HepG2 (cell line): ENCODE measurements around the gene PEMT. TPM values are rescaled to one million over a fixed set of nuclear protein-coding genes. Genes with fewer than 3 reads are reported as not detected.

Source experiments
- ATAC-seq: fragments of 200-7000 bp; cut with Tn5 transposase; 3 replicates; pipeline ENCODE4 v1.9.1; 2020; ENCODE audit warnings: mild to moderate bottlenecking, moderate library complexity
- BruUV-seq: library from RNA; stranded (reverse); fragments of 400-500 nt; replicated peaks from 2 replicates; lab custom pipeline; 2021; lab: Mats Ljungman, UMichigan
- CTCF ChIA-PET: fragments of 300-600 bp; formaldehyde crosslinking; extraction: SDS; loops from one replicate; lab custom pipeline; 2021; ENCODE audit warnings: low total read pairs, inconsistent platforms, low intra/inter-chr PET ratio; lab: Yijun Ruan, JAX
- POLR2A ChIA-PET: fragments of 350-600 bp; sonication (Branson Sonifier 250); formaldehyde crosslinking; loops from one replicate; lab custom pipeline; 2020; ENCODE audit warnings: antibody characterized with exemption, inconsistent platforms; lab: Yijun Ruan, JAX
- DNase-seq: peaks from one replicate; pipeline ENCODE4 v3.0.0-alpha.2; 2015; ENCODE audit warnings: low spot score
- FAIRE-seq: peaks from 3 replicates; lab custom pipeline; 2011; peaks lifted over from hg19 to GRCh38; lab: Jason Lieb, UNC
- H2AFZ ChIP-seq: one replicate; pipeline ENCODE4 v1.6.1; 2011; ENCODE audit warnings: low read length, inconsistent platforms
- H3K27ac ChIP-seq: fragments of 300-600 bp; 3 replicates; pipeline ENCODE4 v1.8.0; 2011; ENCODE audit warnings: mixed run types, mild to moderate bottlenecking, mixed read lengths, low read length, inconsistent platforms; ENCODE audit not compliant: insufficient read depth; ENCODE audit errors: extremely low read length
- H3K27me3 ChIP-seq, 2 experiments: fragments of 200-600 bp in 1 of 2; 2 replicates in 1 of 2; 3 replicates in 1 of 2; pipeline versions ENCODE4 v1.6.0 to v1.8.0; 2011; ENCODE audit warnings: low read length in 2 of 2, mild to moderate bottlenecking in 2 of 2, moderate library complexity in 2 of 2, inconsistent platforms in 1 of 2; ENCODE audit not compliant: insufficient read depth in 2 of 2, control insufficient read depth in 1 of 2
- H3K36me3 ChIP-seq, 2 experiments: fragments of 200-600 bp in 1 of 2; replicated peaks in 1 of 2; 2 replicates in 1 of 2; 3 replicates in 1 of 2; pipeline versions ENCODE4 v1.5.1 to v1.8.0; 2011; ENCODE audit warnings: low read length in 2 of 2, inconsistent platforms in 1 of 2; ENCODE audit not compliant: insufficient read depth in 2 of 2, control insufficient read depth in 1 of 2
- H3K4me1 ChIP-seq: 2 replicates; pipeline ENCODE4 v1.5.1; 2012; ENCODE audit warnings: low read length, inconsistent platforms; ENCODE audit not compliant: insufficient read depth
- H3K4me2 ChIP-seq: 2 replicates; pipeline ENCODE4 v1.6.0; 2011; ENCODE audit warnings: low read depth, low read length, inconsistent platforms
- H3K4me3 ChIP-seq, 3 experiments: fragments of 200-600 bp in 1 of 3; sonication (generic), shearing (Covaris generic) in 1 of 3; replicated peaks in 1 of 3; 2 replicates each; pipeline ENCODE4 v1.5.1; 2011 to 2016; ENCODE audit warnings: low read length in 3 of 3, inconsistent platforms in 2 of 3, low read depth in 2 of 3, mild to moderate bottlenecking in 2 of 3, control low read depth in 1 of 3, mixed read lengths in 1 of 3; ENCODE audit not compliant: insufficient read depth in 1 of 3
- H3K79me2 ChIP-seq: one replicate; pipeline ENCODE4 v1.6.1; 2011; ENCODE audit warnings: low read length, inconsistent platforms; ENCODE audit not compliant: insufficient read depth
- H3K9ac ChIP-seq: 2 replicates; pipeline ENCODE4 v1.6.0; 2011; ENCODE audit warnings: mild to moderate bottlenecking, low read depth, low read length, inconsistent platforms; ENCODE audit not compliant: insufficient read depth
- H3K9me3 ChIP-seq: 2 replicates; pipeline ENCODE4 v1.5.1; 2012; ENCODE audit warnings: mild to moderate bottlenecking, low read length
- H4K20me1 ChIP-seq: 2 replicates; pipeline ENCODE4 v1.6.0; 2011; ENCODE audit warnings: inconsistent platforms, mild to moderate bottlenecking, low read length, moderate library complexity; ENCODE audit not compliant: insufficient read depth
- ASH2L ChIP-seq: fragments of 300-600, 200-600 bp; sonication (generic); IDR thresholded peaks from 2 replicates; pipeline ENCODE4 v1.7.0; 2017; ENCODE audit warnings: low read depth, mild to moderate bottlenecking, moderate library complexity, mixed read lengths, low read length; ENCODE audit not compliant: insufficient read length
- ATF3 ChIP-seq: sonication (generic); formaldehyde crosslinking; IDR thresholded peaks from 2 replicates; pipeline ENCODE4 v1.4.0; 2020; ENCODE audit warnings: missing genetic modification reagents
- ATF5 ChIP-seq: sonication (generic); formaldehyde crosslinking; IDR thresholded peaks from 2 replicates; pipeline ENCODE4 v1.4.0; 2020; ENCODE audit warnings: mild to moderate bottlenecking, low read depth, missing genetic modification reagents
- CSRNP1 ChIP-seq: sonication (generic); formaldehyde crosslinking; IDR thresholded peaks from 2 replicates; pipeline ENCODE4 v1.8.1; 2023; ENCODE audit warnings: mild to moderate bottlenecking, missing genetic modification reagents
- ELF4 ChIP-seq: sonication (generic); formaldehyde crosslinking; IDR thresholded peaks from 2 replicates; pipeline ENCODE4 v1.5.0; 2020; ENCODE audit warnings: missing genetic modification reagents, mild to moderate bottlenecking, moderate library complexity, borderline replicate concordance
- HOXA7 ChIP-seq: sonication (generic); formaldehyde crosslinking; IDR thresholded peaks from 2 replicates; pipeline ENCODE4 v1.8.1; 2022; ENCODE audit warnings: mild to moderate bottlenecking, missing genetic modification reagents, moderate library complexity
- IKZF1 ChIP-seq: fragments of 450-650 bp; IDR thresholded peaks from 2 replicates; pipeline ENCODE4 v1.7.1; 2016
- JDP2 ChIP-seq: sonication (generic); formaldehyde crosslinking; IDR thresholded peaks from 2 replicates; pipeline ENCODE4 v1.8.1; 2022; ENCODE audit warnings: missing genetic modification reagents, borderline replicate concordance
- MED13 ChIP-seq: sonication (generic); formaldehyde crosslinking; IDR thresholded peaks from 2 replicates; pipeline ENCODE4 v1.5.0; 2020; ENCODE audit warnings: missing genetic modification reagents
- MZF1 ChIP-seq: sonication (generic); formaldehyde crosslinking; IDR thresholded peaks from 2 replicates; pipeline ENCODE4 v1.8.1; 2023; ENCODE audit warnings: mild to moderate bottlenecking, missing genetic modification reagents, borderline replicate concordance
- NPAS2 ChIP-seq: sonication (generic); formaldehyde crosslinking; IDR thresholded peaks from 2 replicates; pipeline ENCODE4 v1.8.0; 2022; ENCODE audit warnings: mild to moderate bottlenecking, missing genetic modification reagents, borderline replicate concordance
- NR2F6 ChIP-seq, 2 experiments: IDR thresholded peaks; 2 replicates each; pipeline ENCODE4 v1.6.1; 2016; ENCODE audit warnings: antibody characterized with exemption in 1 of 2, mild to moderate bottlenecking in 1 of 2
- PBX2 ChIP-seq: IDR thresholded peaks from 2 replicates; pipeline ENCODE4 v1.6.1; 2016; ENCODE audit warnings: control low read depth
- RBAK ChIP-seq: sonication (generic); formaldehyde crosslinking; IDR thresholded peaks from 2 replicates; pipeline ENCODE4 v1.5.1; 2020; ENCODE audit warnings: mild to moderate bottlenecking, missing genetic modification reagents
- SAP130 ChIP-seq: IDR thresholded peaks from 2 replicates; pipeline ENCODE4 v1.6.1; 2016; ENCODE audit warnings: low read depth
- XRCC5 ChIP-seq: fragments of 200-400 bp; formaldehyde crosslinking; optimal IDR thresholded peaks from 2 replicates; pipeline ENCODE3; 2017; ENCODE audit warnings: mild to moderate bottlenecking, low read length
- ZFY ChIP-seq: sonication (generic); formaldehyde crosslinking; IDR thresholded peaks from 2 replicates; pipeline ENCODE4 v1.4.0; 2020; ENCODE audit warnings: missing genetic modification reagents
- ZNF317 ChIP-seq: sonication (generic); formaldehyde crosslinking; IDR thresholded peaks from 2 replicates; pipeline ENCODE4 v1.5.0; 2020; ENCODE audit warnings: mild to moderate bottlenecking, missing genetic modification reagents
- ZNF451 ChIP-seq: sonication (generic); formaldehyde crosslinking; IDR thresholded peaks from 2 replicates; pipeline ENCODE4 v1.5.0; 2020; ENCODE audit warnings: mild to moderate bottlenecking, missing genetic modification reagents
- ZNF567 ChIP-seq: sonication (generic); formaldehyde crosslinking; IDR thresholded peaks from 2 replicates; pipeline ENCODE4 v1.8.1; 2023; ENCODE audit warnings: mild to moderate bottlenecking, missing genetic modification reagents, borderline replicate concordance
- ZSCAN25 ChIP-seq: sonication (generic); formaldehyde crosslinking; IDR thresholded peaks from 2 replicates; pipeline ENCODE4 v1.8.0; 2022; ENCODE audit warnings: mild to moderate bottlenecking, missing genetic modification reagents
- WGBS: methylation state at CpG from one replicate; pipeline ENCODE4 v1.1.6; 2017; ENCODE audit warnings: low lambda C conversion rate; 5-methylcytosine and 5-hydroxymethylcytosine counted together
- in situ Hi-C: cut with HindIII; loops from 2 replicates; pipeline ENCODE4 v1.10.0; 2017; ENCODE audit warnings: low pct_unique_long_range_greater_than_20kb; ENCODE audit not compliant: extremely low pct_ligation_motif_present
- intact Hi-C: fragments of 100-400 bp; cut with micrococcal nuclease; formaldehyde crosslinking; loops from one replicate; pipeline ENCODE4 v1.10.0; 2022; ENCODE audit not compliant: unreplicated experiment
- polyA plus RNA-seq, 8 experiments: library from polyadenylated mRNA; depleted of rRNA in 3 of 8; stranded (reverse) in 7 of 8; unstranded in 1 of 8; fragments of >200 nt; fragmentation: Illumina TruSeq in 4 of 8; extraction: Trizol in 4 of 8; gene quantifications; 2 replicates each; pipeline versions ENCODE4 v1.2.1 to v1.2.3, GENCODE V29; 2011 to 2016; ENCODE audit warnings: low read depth in 4 of 8, missing spikeins in 1 of 8, mixed read lengths in 1 of 8; ENCODE audit not compliant: insufficient read depth in 1 of 8
- total RNA-seq, 5 experiments: library from RNA; depleted of rRNA; stranded (reverse); fragments of >200 nt; fragmentation: Illumina TruSeq; extraction: Trizol; gene quantifications; 2 replicates each; pipeline ENCODE4 v1.2.3, GENCODE V29; 2016; ENCODE audit warnings: low read depth in 1 of 5

PEMT gene
- total and polyA plus RNA-seq, 2 of the 13 experiments (the other 11 are each of a cell fraction or from before 2014, with no cell fraction given) = 31.7 to 43.6 TPM

GRCh38 chr17:17590141-17590751, 1.3 kb downstream of the PEMT start:
- H3K4me2 ChIP-seq = peak overlapping the region; percentile 95
- in situ Hi-C loops (no loop called here), intact Hi-C loops (loop anchor here (1.0 kb wide), 1 partner anchor 8 kb away; no protein-coding TSS in a partner anchor)
- H3K4me1 ChIP-seq = peaks cover 26% of the 10 kb centered on the region
- no peaks in the 10 kb centered on the region for H4K20me1 ChIP-seq
- peak overlapping the region; percentile 69 to 94 (median 94) for H3K4me3 ChIP-seq
- H3K9me3 ChIP-seq = no peaks in the 10 kb centered on the region
- FAIRE-seq (peak; percentile 15), ATAC-seq (no peak), DNase-seq (no peak)
- no peaks in the 10 kb centered on the region; a peak in 1 of 5 replicates for H3K36me3 ChIP-seq
- H2AFZ ChIP-seq = no peak overlapping the region
- no peaks in the 10 kb centered on the region; a peak in 1 of 5 replicates for H3K27me3 ChIP-seq
- WGBS = 6% methylated on average over 11 of the region's 11 CpGs
- no TSS peak for BruUV-seq
- POLR2A ChIA-PET = interaction anchor here (1.3 to 4.3 kb wide), 7 partner anchors 9 to 246 kb away, joined by 3 to 49 read pairs (median 5); partner anchors contain the start of genes RASD1 and SREBF1
- H3K79me2 ChIP-seq = peaks cover 13% of the 10 kb centered on the region
- H3K27ac ChIP-seq = peak overlapping the region; percentile 89
- H3K9ac ChIP-seq = peak overlapping the region; percentile 76
- 0 out of 2 replicates have a peak, but pooled peaks have one; percentile 20 for TF ChIP-seq ATF5 (CRISPR knock-in tag)
- TF ChIP-seq NPAS2 (CRISPR knock-in tag) = no peak
- TF ChIP-seq ZFY (CRISPR knock-in tag) = peak; percentile 17; the same call in 1 of the 2 replicates
- no peak for TF ChIP-seq XRCC5
- TF ChIP-seq ZNF451 = no peak
- no peak for TF ChIP-seq ATF3
- no peak for TF ChIP-seq ELF4
- no peak for TF ChIP-seq ZNF567 (CRISPR knock-in tag)
- no peak for TF ChIP-seq NR2F6 (IDR thresholded peaks at IDR 0.05)
- TF ChIP-seq NR2F6 (CRISPR knock-in tag; IDR thresholded peaks at IDR 0.05) = peak; percentile 20; the same call in 1 of the 2 replicates
- TF ChIP-seq CSRNP1 (CRISPR knock-in tag) = no peak
- TF ChIP-seq ZSCAN25 (CRISPR knock-in tag) = no peak
- no peak for TF ChIP-seq MED13
- no peak for TF ChIP-seq RBAK (CRISPR knock-in tag)
- no peak for TF ChIP-seq MZF1 (CRISPR knock-in tag)
- TF ChIP-seq IKZF1 = no peak
- TF ChIP-seq ASH2L = no peak
- no peak for TF ChIP-seq JDP2 (CRISPR knock-in tag)
- TF ChIP-seq SAP130 (CRISPR knock-in tag) = peak; percentile 21; the same call in 1 of the 2 replicates
- 0 out of 2 replicates have a peak, but pooled peaks have one; percentile 13 for TF ChIP-seq PBX2 (CRISPR knock-in tag)
- no peak for TF ChIP-seq ZNF317 (CRISPR knock-in tag)
- TF ChIP-seq HOXA7 (CRISPR knock-in tag) = no peak
- CTCF ChIA-PET = no interaction called here
